HG03457 (cell line): ENCODE data around the gene FGF11.
A peak's percentile ranks its signal among the peaks of the same experiment; 100 is the strongest.

Experiments
- ATAC-seq: cut with Tn5 transposase; IDR thresholded peaks from one replicate; pipeline ENCODE4 v1.9.1; 2021; ENCODE audit warnings: moderate number of reproducible peaks; ENCODE audit not compliant: unreplicated experiment

The FGF11 gene

DNA sequence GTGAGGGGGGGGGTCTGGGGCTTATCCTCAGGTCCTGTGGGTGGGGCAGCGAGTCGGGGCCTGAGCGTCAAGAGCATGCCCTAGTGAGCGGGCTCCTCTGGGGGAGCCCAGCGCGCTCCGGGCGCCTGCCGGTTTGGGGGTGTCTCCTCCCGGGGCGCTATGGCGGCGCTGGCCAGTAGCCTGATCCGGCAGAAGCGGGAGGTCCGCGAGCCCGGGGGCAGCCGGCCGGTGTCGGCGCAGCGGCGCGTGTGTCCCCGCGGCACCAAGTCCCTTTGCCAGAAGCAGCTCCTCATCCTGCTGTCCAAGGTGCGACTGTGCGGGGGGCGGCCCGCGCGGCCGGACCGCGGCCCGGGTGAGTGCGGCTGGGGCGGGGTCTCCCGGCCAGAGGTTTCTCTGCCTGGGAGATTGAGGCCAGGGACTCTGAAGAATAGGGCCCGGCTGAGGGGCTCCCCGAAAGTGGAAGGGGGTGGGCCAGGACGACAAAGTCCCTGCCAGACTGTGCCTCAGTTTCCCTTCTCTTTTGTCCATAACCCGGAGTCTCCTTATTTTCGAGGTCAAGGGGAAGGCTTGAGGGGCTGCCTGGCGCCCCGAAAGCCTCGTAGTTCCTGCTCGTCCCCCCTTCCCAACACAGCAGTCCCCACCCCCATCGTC, at the start of gene FGF11:
Gene FGF11 (plus strand): TSS at position 51 of the 651 bp plus-strand sequence. CDS start 109 bp downstream, at position 160.
- no peak for ATAC-seq

DNA sequence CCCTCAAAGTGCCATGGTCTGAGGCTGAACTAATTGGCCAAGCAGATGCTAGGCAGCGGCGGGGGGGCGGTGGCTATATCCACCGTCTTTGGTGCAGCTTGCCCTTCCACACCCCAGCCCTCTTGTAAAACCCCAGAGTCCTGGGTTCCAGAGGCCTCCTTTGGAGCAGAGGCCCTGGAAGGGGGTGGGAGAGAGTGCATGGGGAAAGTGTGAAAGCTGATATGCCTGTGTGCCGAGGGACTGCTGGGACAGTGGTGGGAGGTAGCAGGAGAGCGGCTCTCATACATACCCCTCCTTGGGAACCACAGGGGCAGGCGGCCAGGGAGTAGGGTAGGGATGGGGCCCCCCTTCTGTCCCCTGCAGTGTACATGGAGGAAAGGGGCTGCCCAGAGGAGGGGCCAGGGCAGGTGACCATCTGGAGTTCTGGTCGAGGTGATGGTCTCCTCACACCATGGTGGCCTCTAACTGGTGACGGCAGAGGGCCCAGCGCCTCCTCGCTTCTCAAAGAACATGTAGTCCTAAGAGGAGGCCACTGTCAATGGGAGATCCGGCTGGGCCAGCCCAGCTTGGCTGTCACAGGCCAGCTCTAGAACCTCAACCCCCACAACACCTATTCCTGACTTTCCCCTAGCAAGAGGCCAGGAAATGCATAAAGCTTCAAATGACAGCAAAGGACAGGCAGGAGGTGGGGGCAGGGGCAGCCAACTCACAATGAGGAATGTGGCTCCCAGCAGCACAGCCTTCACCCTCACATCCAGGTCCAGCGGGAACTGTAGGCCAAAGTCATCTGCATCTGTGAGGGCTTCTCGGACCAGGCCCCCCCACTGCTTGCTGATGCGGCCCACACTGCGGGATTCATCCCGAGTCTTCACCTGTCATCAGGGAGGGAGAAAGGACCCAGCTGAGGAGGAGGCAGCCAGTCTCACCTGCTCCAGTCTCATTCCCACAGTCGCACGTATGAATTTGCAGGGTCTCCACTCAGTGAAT, 49.1 kb upstream of the FGF11 start:
- no peak for ATAC-seq

DNA sequence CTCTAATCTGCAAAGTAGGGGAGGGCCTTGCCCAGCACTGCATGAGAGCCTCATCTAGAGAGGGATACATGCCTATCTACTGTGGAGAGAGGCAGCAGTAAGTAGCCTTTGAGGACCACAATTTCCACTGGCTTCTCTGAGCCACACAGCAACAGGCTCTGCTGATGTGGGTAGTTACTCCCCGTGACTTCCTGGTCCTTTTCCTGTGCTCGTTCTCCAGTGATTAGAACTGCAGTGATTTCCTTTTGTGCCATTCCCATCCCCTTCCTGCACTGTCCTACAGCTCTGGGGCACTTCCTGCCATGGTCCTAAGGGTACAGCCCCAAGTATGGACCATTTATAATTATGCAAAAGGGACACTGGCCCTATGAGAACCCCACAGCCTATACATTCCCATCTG, 48.0 kb upstream of the FGF11 start:
- ATAC-seq = no peak

DNA sequence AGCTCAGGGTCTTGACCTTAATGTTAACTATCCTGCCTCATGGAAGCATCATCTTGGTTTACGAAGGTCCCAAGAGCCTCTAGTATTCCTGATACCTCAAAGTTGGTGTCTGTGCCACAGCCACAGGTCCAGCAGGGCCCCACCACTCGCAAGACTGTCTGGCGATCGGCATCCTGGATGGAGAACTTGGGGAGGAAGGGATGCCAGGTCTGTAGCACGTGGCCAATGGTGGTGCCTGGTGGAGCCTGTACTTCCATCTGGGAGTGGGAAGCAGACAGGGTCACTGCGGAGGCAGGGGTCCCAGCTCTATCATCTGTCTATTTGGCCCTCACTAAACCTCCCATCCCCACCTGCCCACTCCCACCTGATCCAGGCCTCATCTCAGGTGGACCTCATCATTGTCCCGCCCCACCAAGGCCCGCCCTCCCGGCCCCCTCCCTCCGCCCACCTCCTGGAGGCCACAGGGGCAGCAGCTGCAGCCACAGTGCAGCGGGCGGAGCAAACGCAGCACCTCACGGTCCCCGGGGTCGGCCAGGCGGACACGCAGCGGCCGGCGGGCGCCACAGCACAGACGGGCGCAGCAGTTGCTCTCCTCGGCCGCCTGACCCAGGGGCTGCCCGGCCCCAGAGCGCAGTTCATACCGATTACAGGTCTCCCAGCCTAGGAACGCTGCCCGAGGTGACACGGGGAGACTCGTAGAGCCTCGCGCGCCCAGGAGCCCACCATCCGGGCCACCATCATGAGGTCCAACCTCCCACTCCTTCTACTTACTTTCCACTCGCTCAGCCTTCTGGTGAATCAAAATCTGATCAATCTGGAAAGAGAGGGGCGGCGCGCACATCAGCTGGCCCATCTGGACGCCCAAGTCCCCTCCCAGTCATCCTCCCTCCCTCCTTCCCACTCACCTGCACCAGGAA, 46.4 kb upstream of the FGF11 start:
- ATAC-seq = no peak

DNA sequence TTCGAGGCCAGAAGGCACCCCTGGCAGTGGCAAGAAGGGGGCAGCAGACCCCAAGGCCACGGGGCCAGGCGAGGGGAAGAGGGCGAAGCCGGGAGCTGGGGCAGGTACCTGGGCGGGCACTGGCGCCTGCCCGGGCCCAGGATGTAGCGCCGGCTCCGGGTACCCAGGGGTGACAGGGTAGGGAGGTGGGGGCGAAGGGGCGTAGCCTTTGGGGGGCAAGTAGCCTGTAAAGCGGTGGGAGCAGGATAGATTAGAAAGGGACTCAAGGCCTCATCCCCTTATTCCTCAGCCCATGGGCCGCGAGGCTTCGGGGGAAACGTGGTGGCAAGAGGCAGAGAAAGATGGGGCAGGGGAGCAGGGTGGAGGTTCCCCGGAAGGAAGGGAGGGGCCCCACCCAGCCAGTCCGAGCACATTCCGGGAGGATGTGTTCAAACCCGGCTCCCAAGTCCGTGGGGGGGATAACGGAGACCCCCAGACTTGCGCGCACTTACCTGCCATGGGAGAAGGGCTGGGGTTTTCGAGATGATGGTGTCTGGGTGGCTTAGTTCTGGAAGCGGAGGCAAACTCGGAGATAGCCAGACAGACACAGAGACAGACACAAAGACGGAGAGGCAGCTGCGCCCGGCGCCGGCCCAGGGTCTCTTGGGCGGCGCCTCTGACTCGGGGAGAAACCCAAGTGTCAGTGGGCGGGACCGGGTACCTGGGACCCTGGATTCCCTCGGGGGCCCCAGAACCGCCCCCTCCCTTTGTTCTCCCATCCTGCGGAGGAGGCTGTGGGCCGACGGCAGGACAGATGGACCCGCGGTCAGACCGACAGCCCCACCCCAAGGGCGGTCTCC, 45.5 kb upstream of the FGF11 start:
- no peak for ATAC-seq

DNA sequence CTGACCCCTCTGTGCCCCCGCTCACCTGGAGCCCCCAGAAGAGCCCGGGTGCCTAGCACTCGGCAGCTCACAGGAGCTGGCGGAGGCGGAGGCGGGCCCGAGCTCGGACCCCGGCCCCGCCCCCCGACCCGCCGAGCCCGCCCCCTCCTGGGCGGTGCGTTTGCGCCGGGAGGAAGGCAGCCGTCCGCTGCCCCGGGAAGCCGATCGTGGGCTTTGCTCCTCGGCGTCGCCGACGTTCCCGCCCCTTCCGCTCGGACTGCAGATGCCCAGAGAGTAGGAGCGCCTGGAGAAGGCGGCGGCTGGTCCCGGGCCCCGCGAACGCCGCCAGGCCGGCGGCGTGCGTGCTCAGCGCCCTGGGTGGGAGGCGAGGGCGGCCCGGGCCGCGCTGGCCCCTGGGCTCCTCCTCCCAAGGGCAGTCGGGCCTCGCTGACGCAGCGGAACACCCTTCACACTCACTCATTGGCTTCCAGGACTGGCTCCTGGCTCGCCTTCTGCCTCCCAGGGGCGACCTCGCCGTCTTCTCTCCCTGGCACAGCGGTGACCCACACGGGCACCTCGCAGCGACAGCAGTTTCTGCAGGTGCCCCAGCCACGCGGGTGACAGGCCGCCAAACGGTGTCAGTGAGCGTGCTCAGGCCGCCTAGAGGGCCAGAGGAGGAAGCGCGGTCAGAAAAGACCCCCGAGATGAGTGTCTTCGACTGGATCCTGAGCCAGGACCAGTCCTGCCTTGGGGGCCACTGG, 44.7 kb upstream of the FGF11 start, which contains the start of gene PLSCR3:
Gene PLSCR3 (minus strand): TSS at position 74 of the 740 bp plus-strand sequence. CDS start 415 bp downstream, outside the sequence.
- ATAC-seq = no peak

DNA sequence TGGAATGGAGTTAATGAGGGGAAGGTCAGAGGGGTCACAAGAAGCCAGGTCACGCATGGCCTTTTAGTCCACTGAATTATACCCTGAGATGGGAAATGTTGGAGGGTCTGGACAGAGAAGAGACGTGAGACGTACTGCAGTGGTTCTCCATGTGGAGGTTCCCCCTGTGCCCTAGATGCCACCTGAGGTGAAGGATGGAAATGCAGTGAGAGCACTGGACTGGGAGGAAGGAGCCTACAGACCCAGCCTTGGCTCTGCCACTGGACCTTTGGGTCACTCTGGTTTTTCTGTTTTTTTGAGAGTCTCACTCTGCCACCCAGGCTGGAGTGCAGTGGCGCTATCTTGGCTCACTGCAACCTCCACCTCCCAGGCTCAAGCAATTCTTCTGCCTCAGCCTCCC, 43.2 kb upstream of the FGF11 start:
- ATAC-seq = no peak

DNA sequence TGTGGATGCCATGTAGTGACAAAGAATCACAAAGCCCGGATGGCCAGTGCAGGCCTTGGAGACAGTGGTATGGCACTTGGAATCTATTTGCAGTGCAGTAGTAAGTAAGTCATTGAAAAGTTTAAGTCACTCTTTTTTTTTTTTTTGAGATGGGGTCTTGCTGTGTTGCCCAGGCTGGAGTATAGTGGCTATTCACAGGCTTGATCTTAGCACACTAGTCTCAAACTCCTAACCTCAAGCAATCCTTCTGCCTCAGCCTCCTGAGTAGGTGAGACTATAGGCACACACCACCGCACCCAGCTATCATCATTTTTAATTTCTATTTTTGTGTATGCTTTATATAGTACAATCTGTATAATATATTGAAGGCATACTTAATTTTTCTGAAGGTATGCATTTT, 40.7 kb upstream of the FGF11 start:
- no peak for ATAC-seq

DNA sequence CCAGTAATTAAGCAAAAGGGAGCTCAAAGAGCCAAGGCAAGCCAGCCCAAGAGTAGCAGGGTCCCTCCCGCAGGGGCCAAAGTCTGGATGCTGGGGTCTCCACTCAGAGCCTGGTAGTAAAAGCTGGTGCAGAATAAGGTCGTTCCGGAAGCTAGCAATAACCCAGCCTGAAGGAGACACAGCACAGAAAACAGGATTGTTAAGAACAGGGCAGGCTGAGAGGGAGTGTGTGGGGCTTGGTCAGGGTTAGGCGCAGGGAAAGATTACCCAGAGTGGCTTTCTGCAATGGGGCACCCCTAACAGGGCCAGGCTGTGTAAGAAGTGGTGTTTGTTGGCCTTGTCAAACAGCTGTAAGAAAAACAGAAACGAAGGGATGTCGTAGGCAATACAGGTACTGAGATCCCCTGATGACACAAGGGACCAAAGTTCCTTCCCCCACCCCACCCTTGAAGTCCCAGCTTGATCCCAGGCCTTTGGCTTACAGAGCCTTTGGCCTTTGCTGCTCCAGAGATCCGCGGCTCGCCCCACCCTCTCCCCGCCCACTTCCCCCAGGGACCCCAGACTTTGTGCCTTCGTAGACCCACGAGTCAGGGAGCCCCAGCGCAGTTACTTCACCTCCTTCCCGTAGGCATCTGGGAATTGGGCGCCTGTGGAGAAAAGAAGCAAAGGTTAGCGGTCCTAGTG, 36.1 kb upstream of the FGF11 start:
- ATAC-seq = no peak

DNA sequence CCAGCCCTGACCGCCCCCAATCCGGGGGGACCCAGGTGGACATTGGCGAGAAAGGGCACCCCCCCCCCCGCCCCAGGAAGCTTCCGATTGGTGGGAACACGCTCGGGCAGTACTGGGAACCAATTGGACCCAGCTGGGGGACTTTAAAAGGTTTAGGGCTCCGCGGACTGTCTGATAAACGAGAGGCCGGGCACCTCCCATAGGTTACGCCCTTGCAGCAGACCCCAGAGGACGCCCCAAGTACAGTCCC, 35.7 kb upstream of the FGF11 start:
- no peak for ATAC-seq

DNA sequence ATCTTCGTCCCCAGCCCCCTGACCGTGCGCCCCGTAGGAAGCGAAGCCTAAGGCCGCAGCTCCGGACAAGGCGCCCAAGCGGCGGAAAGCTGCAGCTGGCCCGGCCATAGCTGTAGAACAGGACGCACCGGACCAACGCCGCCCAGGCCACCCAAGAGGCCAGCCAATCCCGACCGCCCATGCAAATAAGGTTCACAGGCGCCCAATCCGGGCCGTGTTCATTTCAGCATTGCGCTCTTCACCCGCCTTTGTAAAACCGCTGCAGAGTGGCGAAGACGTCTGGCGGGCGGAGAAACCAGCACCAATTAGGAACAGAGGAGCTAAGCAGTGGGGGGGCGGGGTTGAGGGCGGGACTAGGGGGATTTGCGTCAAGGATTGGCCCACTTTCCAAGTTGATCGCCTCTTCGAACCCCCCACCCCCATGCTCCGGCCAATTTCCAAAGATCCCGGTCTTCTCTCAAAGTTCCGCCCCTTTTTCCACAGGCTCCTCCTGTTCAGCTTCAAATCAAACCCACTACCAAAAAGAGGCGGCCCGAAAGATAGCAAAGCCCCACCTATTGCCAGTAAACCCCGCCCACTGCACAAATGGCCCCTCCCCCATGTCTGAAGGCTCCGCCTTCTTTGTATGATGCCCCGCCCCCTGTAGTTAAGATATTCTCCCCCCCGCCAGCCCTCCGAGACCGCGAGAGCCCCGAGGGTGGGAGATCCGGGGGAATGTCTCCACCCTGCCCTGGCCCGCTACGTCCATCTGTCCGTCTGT, 35.2 kb upstream of the FGF11 start, which contains the start of gene TMEM256:
Gene TMEM256 (minus strand): TSS at position 121 of the 760 bp plus-strand sequence. CDS start 13 bp downstream, at position 108.
- peak; percentile 78 for ATAC-seq

DNA sequence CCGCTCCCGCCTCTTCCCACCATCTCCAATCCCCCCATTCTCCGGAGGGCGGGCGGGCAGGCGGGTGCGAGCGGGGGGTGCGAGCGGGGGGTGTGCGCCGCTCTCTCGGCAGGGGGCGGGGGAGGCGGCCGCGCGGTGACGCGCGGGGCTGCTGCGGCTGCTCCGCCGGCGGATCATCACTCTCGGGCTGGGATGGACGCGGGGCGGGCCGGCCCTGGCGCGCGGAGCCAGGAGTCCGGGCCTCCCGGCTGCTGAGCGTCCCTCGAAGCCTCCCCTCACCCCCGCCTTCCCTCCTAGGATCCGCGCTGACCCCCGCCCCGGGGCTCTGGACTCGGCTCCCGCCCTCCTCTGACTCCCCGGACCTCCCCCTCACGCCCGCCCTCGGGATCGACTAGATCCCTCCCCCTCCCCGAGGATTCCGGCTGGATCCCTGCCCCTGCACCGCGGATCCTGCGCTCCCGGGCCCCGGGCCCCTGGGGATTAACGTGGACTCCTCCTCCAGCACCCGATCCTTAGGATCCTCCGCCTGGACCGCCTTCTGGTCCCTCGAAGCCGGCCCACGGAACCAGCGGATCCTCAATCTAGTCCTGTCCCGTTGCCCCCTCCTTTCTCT, 34.5 kb upstream of the FGF11 start:
- no peak for ATAC-seq

DNA sequence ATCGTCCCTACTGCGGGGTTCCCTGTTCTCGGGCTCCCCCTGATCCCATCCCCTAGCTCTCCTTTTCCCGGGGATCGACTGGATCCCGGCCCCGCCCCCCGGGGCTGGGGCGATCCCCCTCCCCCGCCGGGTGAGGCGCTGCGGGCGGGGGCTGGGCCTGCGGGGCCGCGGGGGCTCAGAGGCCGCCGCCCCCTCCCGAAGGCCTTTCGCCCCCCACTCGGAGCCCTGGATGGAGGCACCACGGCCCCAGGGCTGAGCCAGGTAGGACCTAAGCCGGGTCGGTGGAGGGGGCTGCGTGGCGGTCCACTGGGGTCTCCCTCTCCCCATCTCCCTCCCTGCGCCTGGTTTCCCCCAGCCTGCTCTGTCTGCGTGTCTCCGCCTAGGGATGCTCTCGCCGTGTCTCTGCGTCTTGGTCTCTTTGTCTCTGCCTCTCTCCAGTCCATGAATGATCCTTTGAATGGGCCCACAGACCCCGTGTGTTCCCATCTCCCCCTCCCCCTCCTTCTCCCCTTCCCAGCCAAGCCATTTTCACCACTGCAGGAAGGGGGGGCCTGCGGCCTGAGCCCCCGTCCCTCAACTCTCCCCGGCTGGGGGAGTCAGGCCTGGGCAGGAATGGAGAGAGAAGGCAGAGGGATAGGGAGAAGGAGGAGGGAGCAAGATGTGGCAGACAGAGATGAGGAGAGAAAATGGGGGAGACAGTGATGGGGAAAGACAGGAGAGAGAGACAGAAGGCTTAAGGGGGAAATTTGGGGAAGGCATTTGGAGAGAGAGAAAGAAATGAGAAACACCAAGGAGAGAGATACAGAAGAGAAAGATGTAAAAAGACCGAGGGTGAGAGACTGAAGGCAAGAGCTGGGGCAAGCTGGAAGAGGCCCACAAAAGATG, 33.7 kb upstream of the FGF11 start:
- no peak for ATAC-seq

DNA sequence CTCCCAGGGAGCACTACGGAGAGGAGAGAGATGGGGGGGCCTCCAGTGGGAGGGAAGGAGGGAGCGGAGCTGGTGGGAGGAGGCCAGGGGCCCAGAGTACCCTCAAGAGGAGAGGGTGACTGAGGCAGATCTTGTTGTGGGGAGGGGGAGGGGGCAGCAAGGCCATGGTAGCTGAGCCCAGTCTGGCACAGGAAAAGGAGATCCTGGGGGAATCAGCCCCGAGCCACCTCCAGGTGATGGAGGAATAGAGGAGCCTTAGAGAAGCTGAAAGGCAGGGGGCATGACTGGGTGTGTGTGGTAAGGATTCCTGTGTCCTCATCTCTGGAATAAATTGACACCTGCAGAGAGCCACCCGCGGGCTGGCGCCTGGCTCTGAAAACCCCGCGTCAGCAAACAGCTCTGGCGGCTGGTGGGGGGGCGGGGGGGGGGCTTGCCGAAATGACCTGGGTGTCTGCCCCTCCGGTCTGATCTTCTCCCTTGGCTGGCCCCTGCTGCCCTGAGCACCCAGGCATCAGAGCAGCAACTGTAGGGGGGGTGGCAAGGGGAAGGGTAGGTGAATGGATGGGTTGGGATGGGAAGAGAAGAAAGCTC, 33.0 kb upstream of the FGF11 start:
- ATAC-seq = no peak

DNA sequence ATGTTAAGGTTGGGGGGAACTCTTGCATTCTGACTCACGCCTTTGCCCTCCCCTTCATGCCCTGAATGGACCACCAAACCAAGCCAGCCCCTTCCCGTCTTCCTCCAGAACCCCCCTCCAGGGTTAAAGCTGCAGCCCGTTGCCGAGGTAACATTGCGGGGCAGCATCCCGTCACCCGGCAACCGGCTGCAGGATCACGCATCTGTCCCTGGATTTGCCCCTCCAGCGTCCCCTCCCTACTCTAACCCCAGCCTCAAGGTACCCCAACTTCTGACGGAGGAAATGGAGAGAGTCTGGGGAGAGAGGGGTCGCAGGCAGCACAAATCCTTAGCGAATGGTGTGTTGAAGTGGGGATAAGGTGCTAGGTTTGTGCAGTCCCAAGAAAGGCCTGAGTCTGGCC, 32.2 kb upstream of the FGF11 start:
- ATAC-seq = no peak

DNA sequence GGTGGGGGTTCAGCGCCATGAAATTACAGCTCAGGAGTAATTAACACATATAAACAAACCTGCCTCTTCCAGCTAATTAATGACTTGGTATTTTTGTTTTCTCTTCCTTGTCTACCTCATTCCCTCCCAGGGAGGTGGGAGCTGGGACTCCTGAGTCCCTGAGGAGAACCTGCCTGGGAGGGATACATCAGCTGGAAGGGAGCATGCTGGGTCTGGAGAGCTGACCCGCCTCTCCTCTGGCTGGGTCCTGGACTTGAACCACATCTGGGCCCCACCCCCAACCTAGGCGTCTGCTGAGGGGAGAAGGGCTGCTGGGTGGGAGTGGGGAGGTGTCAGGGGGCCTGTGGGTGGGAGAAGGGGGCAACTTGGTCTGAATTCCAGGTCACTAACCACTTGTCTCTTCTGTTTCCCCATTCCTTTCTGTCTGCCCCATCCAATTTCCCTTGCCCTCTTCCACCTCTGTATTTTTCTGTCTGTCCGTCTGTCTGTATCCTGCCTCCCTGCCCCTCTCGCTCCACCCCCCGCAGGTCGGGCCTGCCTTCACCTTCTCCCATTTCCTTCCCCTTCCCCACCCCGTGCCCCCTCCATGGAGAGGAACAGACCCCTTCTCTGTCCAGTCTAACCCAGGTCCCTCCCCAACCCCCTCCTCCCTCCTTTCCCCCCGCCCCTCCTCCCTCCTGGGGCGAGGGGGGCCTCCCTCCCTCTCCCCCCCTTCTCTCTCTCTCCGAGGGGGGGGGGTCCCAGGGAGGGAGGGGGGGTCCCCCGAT, 31.6 kb upstream of the FGF11 start, which contains the start of gene NLGN2:
Gene NLGN2 (plus strand): TSS at position 361 of the 767 bp plus-strand sequence. CDS start 411 bp downstream, outside the sequence.
- ATAC-seq = no peak
